Tibial nerve (tissue), 4 donors: ENCODE results near the gene DES.

Source experiments
- EP300 ChIP-seq, 2 donors: sonication (generic); formaldehyde crosslinking; IDR thresholded peaks; one replicate each; pipeline ENCODE4 v1.6.1; 2017; ENCODE audit warnings: antibody characterized with exemption in 2 of 2, mild to moderate bottlenecking in 1 of 2
- POLR2A ChIP-seq, 2 donors: fragments of 450-650 bp; IDR thresholded peaks; one replicate each; pipeline ENCODE4 v1.6.1; 2017; ENCODE audit warnings: antibody characterized with exemption in 2 of 2, mild to moderate bottlenecking in 2 of 2, moderate library complexity in 2 of 2
- TF ChIP-seq, protein P1 (sequence below), 5 experiments: fragments of 200-600 bp in 3 of 5; fragments of 450-650 bp in 2 of 5; sonication (generic) in 3 of 5; IDR thresholded peaks; one replicate each; pipeline ENCODE4 v1.5.1; 2016 to 2019; ENCODE audit warnings: antibody characterized with exemption in 5 of 5, mild to moderate bottlenecking in 3 of 5, moderate library complexity in 2 of 5

DNA sequence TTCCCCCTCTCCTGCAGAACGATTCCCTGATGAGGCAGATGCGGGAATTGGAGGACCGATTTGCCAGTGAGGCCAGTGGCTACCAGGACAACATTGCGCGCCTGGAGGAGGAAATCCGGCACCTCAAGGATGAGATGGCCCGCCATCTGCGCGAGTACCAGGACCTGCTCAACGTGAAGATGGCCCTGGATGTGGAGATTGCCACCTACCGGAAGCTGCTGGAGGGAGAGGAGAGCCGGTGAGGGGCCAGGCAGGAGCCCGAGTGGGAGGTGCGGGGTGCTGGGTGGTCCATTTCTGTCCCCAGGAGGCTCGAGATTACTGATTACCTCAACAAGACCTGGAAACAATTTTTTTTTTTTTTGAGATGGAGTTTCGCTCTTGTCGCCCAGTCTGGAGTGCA is 3.1 kb downstream of the DES start:
- TF ChIP-seq EP300 (IDR thresholded peaks at IDR 0.05): no peak
- TF ChIP-seq, protein P1, sequence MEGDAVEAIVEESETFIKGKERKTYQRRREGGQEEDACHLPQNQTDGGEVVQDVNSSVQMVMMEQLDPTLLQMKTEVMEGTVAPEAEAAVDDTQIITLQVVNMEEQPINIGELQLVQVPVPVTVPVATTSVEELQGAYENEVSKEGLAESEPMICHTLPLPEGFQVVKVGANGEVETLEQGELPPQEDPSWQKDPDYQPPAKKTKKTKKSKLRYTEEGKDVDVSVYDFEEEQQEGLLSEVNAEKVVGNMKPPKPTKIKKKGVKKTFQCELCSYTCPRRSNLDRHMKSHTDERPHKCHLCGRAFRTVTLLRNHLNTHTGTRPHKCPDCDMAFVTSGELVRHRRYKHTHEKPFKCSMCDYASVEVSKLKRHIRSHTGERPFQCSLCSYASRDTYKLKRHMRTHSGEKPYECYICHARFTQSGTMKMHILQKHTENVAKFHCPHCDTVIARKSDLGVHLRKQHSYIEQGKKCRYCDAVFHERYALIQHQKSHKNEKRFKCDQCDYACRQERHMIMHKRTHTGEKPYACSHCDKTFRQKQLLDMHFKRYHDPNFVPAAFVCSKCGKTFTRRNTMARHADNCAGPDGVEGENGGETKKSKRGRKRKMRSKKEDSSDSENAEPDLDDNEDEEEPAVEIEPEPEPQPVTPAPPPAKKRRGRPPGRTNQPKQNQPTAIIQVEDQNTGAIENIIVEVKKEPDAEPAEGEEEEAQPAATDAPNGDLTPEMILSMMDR (IDR thresholded peaks at IDR 0.05): no peak
- no peak for TF ChIP-seq POLR2A (IDR thresholded peaks at IDR 0.05)
